Glutamatergic neuron (in vitro differentiated cells): ENCODE data around the gene PDX1. TPM values are rescaled to one million over a fixed set of nuclear protein-coding genes. Genes with fewer than 3 reads are reported as not detected.

Source experiments
- DNase-seq: peaks from one replicate; pipeline ENCODE4 v3.0.0; 2022
- H3K27ac Mint-ChIP-seq: one replicate; pipeline ENCODE4 v1.8.0; 2020; ENCODE audit warnings: mild to moderate bottlenecking, mixed read lengths, inconsistent platforms; ENCODE audit not compliant: unreplicated experiment
- H3K27me3 Mint-ChIP-seq: one replicate; pipeline ENCODE4 v1.8.0; 2020; ENCODE audit warnings: mild to moderate bottlenecking, moderate library complexity, mixed read lengths, inconsistent platforms; ENCODE audit not compliant: unreplicated experiment
- H3K36me3 Mint-ChIP-seq: one replicate; pipeline ENCODE4 v1.8.0; 2020; ENCODE audit warnings: mild to moderate bottlenecking, mixed read lengths, inconsistent platforms; ENCODE audit not compliant: unreplicated experiment
- H3K4me1 Mint-ChIP-seq: one replicate; pipeline ENCODE4 v1.8.0; 2020; ENCODE audit warnings: mild to moderate bottlenecking, low read depth, mixed read lengths, inconsistent platforms; ENCODE audit not compliant: unreplicated experiment
- H3K4me3 Mint-ChIP-seq: one replicate; pipeline ENCODE4 v1.8.0; 2020; ENCODE audit warnings: mild to moderate bottlenecking, mixed read lengths, inconsistent platforms; ENCODE audit not compliant: unreplicated experiment
- H3K9me3 Mint-ChIP-seq: one replicate; pipeline ENCODE4 v1.8.0; 2020; ENCODE audit warnings: mild to moderate bottlenecking, moderate library complexity, mixed read lengths, inconsistent platforms; ENCODE audit not compliant: unreplicated experiment
- total RNA-seq: library from RNA; stranded (reverse); fragmentation: NEBNext Ultra II Directional; extraction: Animal tissue kit (Norgen Biotek cat#: 25700); gene quantifications from one replicate; pipeline ENCODE4 v1.2.1, GENCODE V29; 2021; ENCODE audit not compliant: unreplicated experiment
- TF ChIP-seq, protein P1 (sequence below): fragments of 200-600 bp; sonication (generic); IDR thresholded peaks from one replicate; pipeline ENCODE4 v1.5.0; 2021; ENCODE audit not compliant: partially characterized antibody, unreplicated experiment

Gene PDX1
- total RNA-seq, 1 donor from 2014 or later: not detected

DNA sequence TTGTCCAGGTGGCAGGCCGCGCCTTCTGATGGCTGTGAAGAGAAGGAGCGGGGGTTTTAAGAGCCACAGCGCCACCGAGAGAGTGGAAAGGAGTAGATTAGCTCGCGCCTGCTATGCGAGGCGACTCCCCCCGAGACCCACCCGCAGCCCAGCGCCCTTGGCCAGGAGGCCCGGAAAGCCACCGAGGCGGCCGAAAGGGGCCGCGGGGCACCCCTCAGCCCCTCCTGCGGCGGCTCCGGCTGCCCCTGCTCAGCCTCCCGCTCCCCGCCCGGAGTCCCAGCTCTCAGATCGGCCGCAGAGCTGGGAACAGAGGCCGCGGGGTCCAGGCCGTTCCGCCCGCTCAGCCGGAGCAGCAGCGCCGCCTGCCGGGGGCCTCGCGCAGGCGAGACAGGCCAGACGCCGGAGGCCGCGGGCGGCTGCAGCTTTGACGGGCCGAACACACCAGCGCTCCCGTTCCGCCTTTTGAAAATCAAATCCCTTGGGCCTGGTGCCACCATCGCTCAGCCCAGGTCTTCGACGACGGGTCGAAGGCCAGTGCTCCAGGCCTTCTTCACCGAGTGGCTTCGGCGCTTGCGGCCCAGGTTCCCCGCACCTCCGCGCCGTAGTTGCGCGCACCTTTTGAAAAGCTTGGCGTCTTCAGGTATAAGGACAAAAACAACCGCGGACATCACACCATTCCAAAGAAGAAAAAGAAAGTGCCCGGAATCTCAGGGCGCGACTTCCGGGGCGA, 34.0 kb downstream of the PDX1 start:
- Mint-ChIP-seq H3K36me3 (no peaks in the 10 kb centered on the region), H3K4me3 (peak overlapping the region; percentile 67), H3K4me1 (no peaks in the 10 kb centered on the region), H3K27me3 (peaks cover 36% of the 10 kb centered on the region), H3K9me3 (no peaks in the 10 kb centered on the region), H3K27ac (no peak overlapping the region)
- TF ChIP-seq, protein P1, sequence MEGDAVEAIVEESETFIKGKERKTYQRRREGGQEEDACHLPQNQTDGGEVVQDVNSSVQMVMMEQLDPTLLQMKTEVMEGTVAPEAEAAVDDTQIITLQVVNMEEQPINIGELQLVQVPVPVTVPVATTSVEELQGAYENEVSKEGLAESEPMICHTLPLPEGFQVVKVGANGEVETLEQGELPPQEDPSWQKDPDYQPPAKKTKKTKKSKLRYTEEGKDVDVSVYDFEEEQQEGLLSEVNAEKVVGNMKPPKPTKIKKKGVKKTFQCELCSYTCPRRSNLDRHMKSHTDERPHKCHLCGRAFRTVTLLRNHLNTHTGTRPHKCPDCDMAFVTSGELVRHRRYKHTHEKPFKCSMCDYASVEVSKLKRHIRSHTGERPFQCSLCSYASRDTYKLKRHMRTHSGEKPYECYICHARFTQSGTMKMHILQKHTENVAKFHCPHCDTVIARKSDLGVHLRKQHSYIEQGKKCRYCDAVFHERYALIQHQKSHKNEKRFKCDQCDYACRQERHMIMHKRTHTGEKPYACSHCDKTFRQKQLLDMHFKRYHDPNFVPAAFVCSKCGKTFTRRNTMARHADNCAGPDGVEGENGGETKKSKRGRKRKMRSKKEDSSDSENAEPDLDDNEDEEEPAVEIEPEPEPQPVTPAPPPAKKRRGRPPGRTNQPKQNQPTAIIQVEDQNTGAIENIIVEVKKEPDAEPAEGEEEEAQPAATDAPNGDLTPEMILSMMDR: peak; percentile 99
- DNase-seq: peak; percentile 92

DNA sequence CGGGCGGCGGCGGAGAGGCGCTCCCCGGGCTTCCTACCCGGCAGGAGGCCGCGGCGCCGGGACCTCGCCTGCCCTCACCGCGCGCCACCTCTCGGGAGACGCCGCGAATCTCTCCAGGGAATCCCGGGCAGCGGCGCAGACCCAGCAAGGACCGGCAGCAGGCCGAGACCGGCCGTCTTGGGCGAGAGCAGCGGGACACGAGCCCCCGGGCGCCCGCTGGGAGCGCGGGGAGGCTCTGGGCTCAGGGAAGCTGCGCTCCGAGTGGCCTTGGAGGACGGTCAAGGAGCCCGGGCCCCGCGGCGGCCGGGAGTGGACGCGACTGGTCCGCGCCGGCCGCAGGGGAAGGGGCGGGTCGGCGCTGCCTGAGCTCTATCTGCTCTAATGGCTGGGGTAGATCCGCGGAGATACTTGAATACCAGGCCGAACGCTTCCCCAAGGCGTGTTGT, 34.6 kb downstream of the PDX1 start:
- Mint-ChIP-seq H3K27me3 (peaks cover 35% of the 10 kb centered on the region), H3K9me3 (no peaks in the 10 kb centered on the region), H3K4me3 (peak overlapping the region; percentile 67), H3K27ac (no peak overlapping the region), H3K4me1 (no peaks in the 10 kb centered on the region), H3K36me3 (no peaks in the 10 kb centered on the region)
- TF ChIP-seq, protein P1: no peak
- peak; percentile 56 for DNase-seq

GRCh38 chr13:27955014-27955591, 35.3 kb downstream of the PDX1 start:
- Mint-ChIP-seq H3K27ac (no peak overlapping the region), H3K9me3 (no peaks in the 10 kb centered on the region), H3K27me3 (peaks cover 37% of the 10 kb centered on the region), H3K36me3 (no peaks in the 10 kb centered on the region), H3K4me3 (no peak overlapping the region), H3K4me1 (no peaks in the 10 kb centered on the region)
- TF ChIP-seq, protein P1: no peak
- no peak for DNase-seq

GRCh38 chr13:27956576-27957300, 36.9 kb downstream of the PDX1 start:
- DNase-seq: no peak
- Mint-ChIP-seq H3K36me3 (no peaks in the 10 kb centered on the region), H3K27me3 (peaks cover 34% of the 10 kb centered on the region)

More at GRCh38 chr13:27956576-27957300, 36.9 kb downstream of the PDX1 start:
- Mint-ChIP-seq H3K4me1 (peaks cover 1% of the 10 kb centered on the region), H3K4me3 (no peak overlapping the region), H3K27ac (no peak overlapping the region), H3K9me3 (peaks cover under 1% of the 10 kb centered on the region)
- TF ChIP-seq, protein P1: no peak
